K562 (cell line): ENCODE measurements around the gene SH3TC1. TPM values are rescaled to one million over a fixed set of nuclear protein-coding genes. Genes with fewer than 3 reads are reported as not detected.

ENCODE experiments used
- ATAC-seq: fragments of 200-7000 bp; cut with Tn5 transposase; 3 replicates; pipeline ENCODE4 v1.9.1; 2020; ENCODE audit warnings: moderate library complexity
- BruUV-seq: library from RNA; stranded (reverse); fragments of 400-500 nt; replicated peaks from 2 replicates; lab custom pipeline; 2021; lab: Mats Ljungman, UMichigan
- CTCF ChIA-PET: fragments of 300-600 bp; formaldehyde crosslinking; extraction: SDS; loops from one replicate; lab custom pipeline; 2021; ENCODE audit warnings: low intra/inter-chr PET ratio; lab: Yijun Ruan, JAX
- POLR2A ChIA-PET: fragments of 300-600, 350-650 bp; sonication (Branson Sonifier 250); formaldehyde crosslinking; extraction: SDS; loops from one replicate; lab custom pipeline; 2021; ENCODE audit warnings: antibody characterized with exemption, inconsistent platforms; lab: Yijun Ruan, JAX
- DNase-seq, 4 experiments: peaks; one replicate each; pipeline versions ENCODE4 v3.0.0 to v3.0.0-alpha.2; 2011 to 2018; ENCODE audit warnings: low spot score in 3 of 4, mixed read lengths in 3 of 4; ENCODE audit errors: extremely low read depth in 1 of 4
- FAIRE-seq: peaks from 2 replicates; lab custom pipeline; 2011; peaks lifted over from hg19 to GRCh38; lab: Jason Lieb, UNC
- H2AFZ ChIP-seq: 2 replicates; pipeline ENCODE4 v1.6.0; 2011; ENCODE audit warnings: low read depth, low read length, control low read depth, inconsistent platforms
- H3K27ac ChIP-seq: fragments of 200-600 bp; 3 replicates; pipeline ENCODE4 v1.8.0; 2011; ENCODE audit warnings: low read depth, mild to moderate bottlenecking, control low read depth, inconsistent platforms, low read length, moderate library complexity, mixed read lengths; ENCODE audit errors: extremely low read depth
- H3K27me3 ChIP-seq, 2 experiments: fragments of 300-600 bp in 1 of 2; 2 replicates in 1 of 2; 3 replicates in 1 of 2; pipeline versions ENCODE4 v1.6.0 to v1.8.0; 2011; ENCODE audit warnings: inconsistent platforms in 2 of 2, low read length in 2 of 2, mild to moderate bottlenecking in 1 of 2, mixed read lengths in 1 of 2, moderate library complexity in 1 of 2; ENCODE audit not compliant: control insufficient read depth in 2 of 2, insufficient read depth in 2 of 2
- H3K36me3 ChIP-seq: fragments of 300-600 bp; 3 replicates; pipeline ENCODE4 v1.8.0; 2011; ENCODE audit warnings: mild to moderate bottlenecking, low read length, inconsistent platforms; ENCODE audit not compliant: control insufficient read depth, insufficient read depth
- H3K4me1 ChIP-seq, 2 experiments: fragments of 200-600 bp in 1 of 2; replicated peaks in 1 of 2; 2 replicates in 1 of 2; 3 replicates in 1 of 2; pipeline versions ENCODE4 v1.5.1 to v1.8.0; 2011; ENCODE audit warnings: inconsistent platforms in 2 of 2, low read length in 2 of 2, mild to moderate bottlenecking in 1 of 2, mixed read lengths in 1 of 2, moderate library complexity in 1 of 2; ENCODE audit not compliant: control insufficient read depth in 2 of 2, insufficient read depth in 2 of 2
- H3K4me2 ChIP-seq: 2 replicates; pipeline ENCODE4 v1.6.1; 2011; ENCODE audit warnings: low read length, control low read depth, inconsistent platforms, mixed read lengths; ENCODE audit not compliant: insufficient read depth
- H3K4me3 ChIP-seq: fragments of 200-600 bp; sonication (generic), shearing (Covaris generic); 2 replicates; pipeline ENCODE4 v1.5.1; 2016; ENCODE audit warnings: control low read depth, inconsistent platforms
- H3K79me2 ChIP-seq: fragments of 200-600 bp; 3 replicates; pipeline ENCODE4 v1.8.0; 2011; ENCODE audit warnings: low read length, inconsistent platforms; ENCODE audit not compliant: control insufficient read depth, insufficient read depth
- H3K9ac ChIP-seq, 2 experiments: 2 replicates each; pipeline versions ENCODE4 v1.6.0 to v1.6.1; 2011; ENCODE audit warnings: low read depth in 2 of 2, low read length in 2 of 2, control low read depth in 1 of 2, inconsistent platforms in 1 of 2, mild to moderate bottlenecking in 1 of 2, mixed read lengths in 1 of 2; ENCODE audit not compliant: insufficient read depth in 1 of 2
- H3K9me1 ChIP-seq: one replicate; pipeline ENCODE4 v1.6.0; 2011; ENCODE audit warnings: inconsistent platforms, mild to moderate bottlenecking, low read length, moderate library complexity; ENCODE audit not compliant: control insufficient read depth, insufficient read depth
- H3K9me3 ChIP-seq: replicated peaks from 2 replicates; pipeline ENCODE4 v1.5.1; 2011; ENCODE audit warnings: low read depth, low read length, inconsistent platforms; ENCODE audit not compliant: control insufficient read depth, insufficient read depth
- H4K20me1 ChIP-seq: replicated peaks from 2 replicates; pipeline ENCODE4 v1.6.1; 2011; ENCODE audit warnings: low read length, inconsistent platforms, mixed read lengths; ENCODE audit not compliant: control insufficient read depth, insufficient read depth
- ILF3 ChIP-seq: fragments of 450-650 bp; IDR thresholded peaks from 2 replicates; pipeline ENCODE4 v1.6.1; 2018; ENCODE audit warnings: antibody characterized with exemption, mild to moderate bottlenecking, moderate library complexity, borderline replicate concordance
- LARP7 ChIP-seq: fragments of 450-650 bp; IDR thresholded peaks from 2 replicates; pipeline ENCODE4 v1.6.1; 2016
- NCOR1 ChIP-seq: fragments of 450-650 bp; IDR thresholded peaks from 2 replicates; pipeline ENCODE4 v1.6.1; 2016; ENCODE audit warnings: mild to moderate bottlenecking, moderate library complexity
- SRSF7 ChIP-seq: fragments of 200-400 bp; formaldehyde crosslinking; optimal IDR thresholded peaks from 2 replicates; pipeline ENCODE3; 2017; ENCODE audit warnings: mild to moderate bottlenecking, low read depth, low read length
- ZBTB8A ChIP-seq: fragments of 450-650 bp; IDR thresholded peaks from 2 replicates; pipeline ENCODE4 v1.6.1; 2018; ENCODE audit warnings: mild to moderate bottlenecking, moderate library complexity; ENCODE audit not compliant: partially characterized antibody
- ZKSCAN1 ChIP-seq: fragments of 150-350 bp; IDR thresholded peaks from 2 replicates; pipeline ENCODE4 v1.6.1; 2016; ENCODE audit warnings: low read depth, low read length
- ZNF217 ChIP-seq: sonication (generic); formaldehyde crosslinking; IDR thresholded peaks from 2 replicates; pipeline ENCODE4 v1.8.0; 2022; ENCODE audit warnings: mild to moderate bottlenecking, missing genetic modification reagents
- ZNF57 ChIP-seq: fragments of 450-650 bp; formaldehyde crosslinking; IDR thresholded peaks from 2 replicates; pipeline ENCODE4 v1.4.0; 2020; ENCODE audit warnings: mild to moderate bottlenecking, moderate library complexity
- ZNF707 ChIP-seq: fragments of 250-450 bp; sonication (Bioruptor Pico); conservative IDR thresholded peaks from 2 replicates; pipeline ENCODE4 v1.8.0; 2022; ENCODE audit warnings: inconsistent platforms, mild to moderate bottlenecking, moderate library complexity
- WGBS: fragments of 100-300 bp; shearing (Covaris generic); methylation state at CpG from one replicate; pipeline ENCODE4 v1.1.6; 2016; ENCODE audit warnings: low coverage, mixed read lengths; ENCODE audit not compliant: insufficient coverage; ENCODE audit errors: missing lambda C conversion rate; 5-methylcytosine and 5-hydroxymethylcytosine counted together
- in situ Hi-C: fragments of 300-500 bp; cut with MboI; formaldehyde crosslinking; loops from 4 replicates; pipeline ENCODE4 v1.15.0; 2018; ENCODE audit warnings: inconsistent platforms, mixed read lengths
- intact Hi-C: fragments of 100-400 bp; cut with micrococcal nuclease; formaldehyde crosslinking; loops from 2 replicates; pipeline ENCODE4 v1.14.2; 2022
- polyA plus RNA-seq, 8 experiments: library from polyadenylated mRNA; depleted of rRNA in 4 of 8; stranded (reverse) in 5 of 8; unstranded in 3 of 8; fragments of >200 nt; fragmentation: Nextera tagmentation in 2 of 8; fragmentation: Illumina TruSeq in 1 of 8; extraction: Ambion mirVana in 2 of 8; extraction: Trizol in 1 of 8; gene quantifications; 2 replicates each; pipeline versions ENCODE4 v1.2.1 to v1.2.3, GENCODE V29; 2011 to 2014; ENCODE audit warnings: inconsistent platforms in 1 of 8, missing spikeins in 1 of 8
- total RNA-seq, 7 experiments: library from RNA; depleted of rRNA in 6 of 7; stranded (reverse); fragments of >200 nt in 6 of 7; fragmentation: Illumina TruSeq in 2 of 7; extraction: Trizol in 2 of 7; gene quantifications; 2 replicates each; pipeline versions ENCODE4 v1.2.1 to v1.2.3, GENCODE V29; 2011 to 2021; ENCODE audit warnings: low replicate concordance in 1 of 7

SH3TC1 gene
- total and polyA plus RNA-seq, 9 of the 15 experiments (the other 6 are each of a cell fraction or from before 2014, with no cell fraction given) = 0.04 to 2.1 (median 0.48) TPM; not detected in 1

DNA sequence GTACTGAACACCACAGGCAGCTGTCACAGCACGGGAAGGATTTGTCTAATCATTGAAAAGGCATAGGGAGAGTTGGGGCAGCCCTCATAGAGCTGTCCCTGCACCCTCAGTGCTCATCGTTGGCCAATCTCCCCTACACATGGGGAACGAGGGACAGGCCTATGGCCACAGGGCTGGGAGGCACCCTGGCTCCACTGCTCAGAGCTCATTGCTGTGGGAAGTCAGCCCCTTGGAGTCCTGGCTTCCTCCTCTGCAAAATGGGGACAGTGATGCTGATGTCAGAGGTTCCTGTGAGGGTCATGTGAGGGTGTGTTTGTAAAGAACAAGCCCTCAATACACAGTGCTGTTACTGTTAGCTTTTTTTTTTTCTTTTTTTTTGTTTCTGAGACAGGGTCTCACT lies 51.1 kb downstream of the SH3TC1 start:
- Histone ChIP-seq H3K4me3 (no peak overlapping the region), H3K9me1 (no peaks in the 10 kb centered on the region), H3K36me3 (no peaks in the 10 kb centered on the region), H3K27me3 (peaks cover 0 to 50% of the 10 kb centered on the region in 2 experiments; a peak in 3 of 5 replicates), H3K4me1 (peaks cover 7 to 34% of the 10 kb centered on the region in 2 experiments), H3K79me2 (no peaks in the 10 kb centered on the region), H2AFZ (no peak overlapping the region), H3K27ac (no peak overlapping the region), H4K20me1 (no peaks in the 10 kb centered on the region; the same call in none of the 2 replicates), H3K4me2 (no peak overlapping the region), H3K9me3 (no peaks in the 10 kb centered on the region), H3K9ac (no peak overlapping the region)
- BruUV-seq = no TSS peak
- DNase-seq = no peak
- intact Hi-C loops (no loop called here), in situ Hi-C loops (no loop called here)
- no peak for TF ChIP-seq ZBTB8A
- TF ChIP-seq ZNF707 (CRISPR knock-in tag) = no peak
- TF ChIP-seq ZNF57 (CRISPR knock-in tag) = no peak
- TF ChIP-seq NCOR1 = no peak
- no peak for TF ChIP-seq ZKSCAN1
- TF ChIP-seq LARP7 = no peak
- no peak for TF ChIP-seq ZNF217 (CRISPR knock-in tag)
- no peak for TF ChIP-seq ILF3
- no peak for TF ChIP-seq SRSF7
- ATAC-seq = no peak
- ChIA-PET CTCF (no interaction called here), POLR2A (interaction anchor here (0.5 to 1.7 kb wide), 5 partner anchors 9 to 191 kb away, joined by 3 to 4 read pairs (median 3); partner anchors contain the start of genes ACOX3 and TRMT44)
- WGBS = 7% methylated on average over 3 of the region's 3 CpGs
- no peak for FAIRE-seq
